Neural cell (in vitro differentiated cells): Measurements from ENCODE around the gene TBCEL.

Experiments
- CTCF ChIP-seq: fragments of 450-650 bp; IDR thresholded peaks from 2 replicates; pipeline ENCODE4 v1.5.1; 2014; ENCODE audit warnings: antibody characterized with exemption, mild to moderate bottlenecking, moderate library complexity; ENCODE audit not compliant: poor library complexity, severe bottlenecking
- EP300 ChIP-seq: fragments of 450-650 bp; conservative IDR thresholded peaks from 2 replicates; pipeline ENCODE4 v1.6.1; 2014; ENCODE audit warnings: antibody characterized with exemption, mild to moderate bottlenecking, moderate library complexity; ENCODE audit not compliant: poor library complexity, severe bottlenecking
- EZH2 ChIP-seq: fragments of 200-600, 300-800 bp; shearing (Covaris generic), sonication (generic); IDR thresholded peaks from 2 replicates; pipeline ENCODE4 v1.6.1; 2014; ENCODE audit warnings: antibody characterized with exemption, low read length, borderline replicate concordance, mild to moderate bottlenecking; ENCODE audit not compliant: insufficient read depth, poor library complexity, severe bottlenecking
- MXI1 ChIP-seq: fragments of 450-650 bp; conservative IDR thresholded peaks from 2 replicates; pipeline ENCODE4 v1.6.1; 2014; ENCODE audit warnings: antibody characterized with exemption, mild to moderate bottlenecking; ENCODE audit not compliant: poor library complexity, severe bottlenecking
- POLR2AphosphoS5 ChIP-seq: IDR thresholded peaks from 2 replicates; pipeline ENCODE4 v1.6.1; 2012
- RAD21 ChIP-seq: fragments of 450-650 bp; conservative IDR thresholded peaks from 2 replicates; pipeline ENCODE4 v1.6.1; 2014; ENCODE audit warnings: antibody characterized with exemption, mild to moderate bottlenecking, moderate library complexity
- REST ChIP-seq: IDR thresholded peaks from 2 replicates; pipeline ENCODE4 v1.6.1; 2012; ENCODE audit warnings: borderline replicate concordance
- SMC3 ChIP-seq: fragments of 450-650 bp; conservative IDR thresholded peaks from 2 replicates; pipeline ENCODE4 v1.6.1; 2014; ENCODE audit warnings: antibody characterized with exemption, mild to moderate bottlenecking, moderate library complexity; ENCODE audit not compliant: poor library complexity
- TAF1 ChIP-seq: IDR thresholded peaks from 2 replicates; pipeline ENCODE4 v1.6.1; 2012; ENCODE audit warnings: low read depth

DNA sequence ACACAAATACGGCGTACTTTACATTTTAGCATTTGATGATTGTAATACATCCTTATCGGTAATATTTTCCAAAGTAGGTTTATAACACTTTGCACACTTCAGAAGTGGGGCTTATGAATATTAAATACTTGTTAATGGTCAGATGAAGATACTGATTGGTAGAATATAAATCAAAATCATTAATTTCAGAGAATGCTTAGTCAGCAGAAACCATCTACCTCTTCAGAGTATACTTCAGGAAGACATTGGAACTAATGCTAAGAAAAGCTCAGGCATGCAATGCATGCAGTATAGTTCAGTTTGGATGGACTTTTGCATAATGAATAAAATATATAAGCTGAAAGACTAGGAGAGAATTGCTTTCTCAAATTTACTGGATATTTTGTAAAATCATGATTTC lies 57.4 kb downstream of the TBCEL start:
- TF ChIP-seq REST (no peak), EP300 (no peak), CTCF (no peak), EZH2 (no peak), TAF1 (no peak), POLR2AphosphoS5 (no peak), RAD21 (no peak), SMC3 (no peak), MXI1 (no peak)
